ENCODE data around the gene ATPAF1. TPM values are rescaled to one million over a fixed set of nuclear protein-coding genes. Genes with fewer than 3 reads are reported as not detected.

The ATPAF1 gene
- total RNA-seq, 1 experiment from 2014 or later: 39.0 TPM

- BruUV-seq (replicated peaks): TSS peak; percentile 48
- TF ChIP-seq CTCF (IDR thresholded peaks at IDR 0.05): no peak
- TF ChIP-seq TCF7L2 (IDR thresholded peaks at IDR 0.05; ENCODE audit: low read depth, low read length): no peak
- TF ChIP-seq REST (IDR thresholded peaks at IDR 0.05; ENCODE audit: insufficient read depth in 1 of 2, low read depth in 2 of 2, low read length in 1 of 2): no peak
- H3K27ac ChIP-seq (ENCODE audit: low read length): no peak overlapping the region
- H3K9me3 ChIP-seq (ENCODE audit: control insufficient read depth, insufficient read depth, low read depth, low read length): no peaks in the 10 kb centered on the region
- ChIA-PET POLR2A (no interaction called here), CTCF (no interaction called here)
- DNase-seq (ENCODE audit: low read depth, low spot score) (no peak), ATAC-seq (no peak)
- intact Hi-C loops (cut with micrococcal nuclease; ENCODE audit: unreplicated experiment): no loop called here
- H3K36me3 ChIP-seq (ENCODE audit: control insufficient read depth, insufficient read depth, low read length): no peaks in the 10 kb centered on the region
- H3K27me3 ChIP-seq (ENCODE audit: control insufficient read depth, insufficient read depth, low read length): no peaks in the 10 kb centered on the region
- H3K4me3 ChIP-seq (ENCODE audit: low read depth in 2 of 2, low read length in 2 of 2): no peak overlapping the region
- peaks cover 16% of the 10 kb centered on the region for H3K4me1 ChIP-seq (ENCODE audit: control insufficient read depth, insufficient read depth, low read length)
- in situ Hi-C loops (cut with HindIII; ENCODE audit: low pct_unique_long_range_greater_than_20kb, low sequenced_read_pairs): no loop called here
Measured at GRCh38 chr1:46601257-46602007, 66.7 kb downstream of the ATPAF1 start.

DNA sequence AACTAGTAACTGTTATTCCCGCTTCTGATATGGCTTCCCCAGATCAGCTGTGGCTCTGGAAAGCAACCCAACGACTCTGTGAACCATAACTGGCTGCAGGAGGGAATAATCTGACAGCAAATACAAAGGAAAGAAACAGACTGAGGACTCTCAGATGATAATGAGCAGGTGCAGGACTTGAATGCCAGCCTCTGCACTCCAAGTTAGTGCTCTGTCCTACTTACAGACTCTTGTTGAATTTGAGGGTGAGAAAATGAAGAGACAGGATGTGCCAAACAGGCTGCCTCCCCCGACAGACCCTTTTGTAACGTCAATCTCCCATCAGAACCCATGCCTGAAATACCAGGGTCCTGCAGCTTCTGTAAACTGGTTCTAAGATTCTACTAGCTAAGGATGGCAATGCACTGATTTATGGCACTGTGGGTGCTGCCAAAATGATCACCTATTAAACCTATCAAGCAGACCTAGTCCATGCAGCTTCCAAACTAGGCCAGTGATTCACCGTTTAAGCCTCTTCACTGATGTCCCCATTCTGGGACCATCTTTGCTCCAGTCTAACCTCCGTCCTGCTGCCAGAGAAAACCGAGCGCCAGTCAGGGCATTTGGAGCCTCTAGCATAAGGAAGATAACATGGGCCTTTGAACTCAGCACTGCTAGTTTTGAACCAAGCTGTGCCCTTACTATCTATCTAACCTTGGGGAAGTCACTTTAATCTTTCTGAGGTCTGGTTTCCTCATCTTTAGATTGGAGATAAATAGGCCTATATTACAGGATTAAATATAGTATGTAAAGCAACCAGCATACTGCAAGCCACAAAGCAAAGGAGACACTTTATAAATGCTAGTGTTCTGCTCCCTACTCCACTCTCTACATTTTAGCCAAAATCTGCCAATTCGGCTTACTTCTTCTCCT is 68.8 kb downstream of the ATPAF1 start:
- no peak for DNase-seq (ENCODE audit: low read depth, low spot score)
- Histone ChIP-seq H3K27ac (ENCODE audit: low read length) (no peak overlapping the region), H3K27me3 (ENCODE audit: control insufficient read depth, insufficient read depth, low read length) (no peaks in the 10 kb centered on the region), H3K4me1 (ENCODE audit: control insufficient read depth, insufficient read depth, low read length) (peaks cover 7% of the 10 kb centered on the region; the same call in 1 of the 2 replicates), H3K4me3 (ENCODE audit: low read depth in 2 of 2, low read length in 2 of 2) (no peak overlapping the region), H3K9me3 (ENCODE audit: control insufficient read depth, insufficient read depth, low read depth, low read length) (no peaks in the 10 kb centered on the region), H3K36me3 (ENCODE audit: control insufficient read depth, insufficient read depth, low read length) (no peaks in the 10 kb centered on the region)
- intact Hi-C loops (cut with micrococcal nuclease; ENCODE audit: unreplicated experiment) (no loop called here), in situ Hi-C loops (cut with HindIII; ENCODE audit: low pct_unique_long_range_greater_than_20kb, low sequenced_read_pairs) (no loop called here)
- BruUV-seq (replicated peaks): no TSS peak
- ATAC-seq: no peak
- TF ChIP-seq SIN3A (IDR thresholded peaks at IDR 0.05; ENCODE audit: borderline replicate concordance, insufficient read depth, low read depth, low read length) (no peak), CTCF (IDR thresholded peaks at IDR 0.05) (no peak), TCF7L2 (IDR thresholded peaks at IDR 0.05; ENCODE audit: low read depth, low read length) (no peak), REST (IDR thresholded peaks at IDR 0.05; ENCODE audit: insufficient read depth in 1 of 2, low read depth in 2 of 2, low read length in 1 of 2) (no peak), POLR2AphosphoS5 (IDR thresholded peaks at IDR 0.05; ENCODE audit: low read depth, low read length) (no peak)
- ChIA-PET POLR2A (no interaction called here), CTCF (interaction anchor here (0.6 kb wide), 1 partner anchor 376 kb away, joined by 3 read pairs; no protein-coding TSS in a partner anchor)

All from Panc1 (cell line).